HCT116 (cell line): ENCODE results near the gene BOD1L1. TPM values are rescaled to one million over a fixed set of nuclear protein-coding genes. Genes with fewer than 3 reads are reported as not detected.

Source experiments
- ATAC-seq: fragments of 200-7000 bp; cut with Tn5 transposase; 2 replicates; pipeline ENCODE4 v1.9.1; 2020; ENCODE audit warnings: mild to moderate bottlenecking, moderate library complexity
- BruUV-seq: library from RNA; stranded (reverse); fragments of 400-500 nt; replicated peaks from 2 replicates; lab custom pipeline; 2021; lab: Mats Ljungman, UMichigan
- CTCF ChIA-PET: fragments of 300-600 bp; sonication (Branson Sonifier 250); formaldehyde crosslinking; loops from one replicate; lab custom pipeline; 2021; ENCODE audit warnings: antibody characterized with exemption; lab: Charles Lee
- POLR2A ChIA-PET: fragments of 300-600, 350-600 bp; sonication (Branson Sonifier 250); formaldehyde crosslinking; loops from one replicate; lab custom pipeline; 2021; ENCODE audit warnings: antibody characterized with exemption; lab: Charles Lee
- RAD21 ChIA-PET, 2 experiments: fragments of 300-600 bp; sonication (Branson Sonifier 250); formaldehyde crosslinking; loops; one replicate each; lab custom pipeline; 2023; ENCODE audit warnings: low total read pairs in 2 of 2; ENCODE audit not compliant: uncharacterized antibody in 2 of 2, unreplicated experiment in 2 of 2, low non-redundant PET in 1 of 2; lab: Charles Lee
- DNase-seq: peaks from one replicate; pipeline ENCODE4 v3.0.0-alpha.2; 2010; ENCODE audit warnings: low read depth, low spot score
- H2AFZ ChIP-seq: fragments of 200-600 bp; shearing (Covaris generic), sonication (generic); 2 replicates; pipeline ENCODE4 v1.6.1; 2017; ENCODE audit warnings: low read depth, mixed run types, mixed read lengths, antibody characterized with exemption, low read length; ENCODE audit not compliant: poor library complexity, severe bottlenecking
- H3K27ac ChIP-seq: 2 replicates; pipeline ENCODE4 v1.5.1; 2012; ENCODE audit warnings: low read depth, low read length
- H3K27me3 ChIP-seq: fragments of 200-600 bp; sonication (generic); 2 replicates; pipeline ENCODE4 v1.6.1; 2016; ENCODE audit warnings: mixed run types, low read length, mixed read lengths; ENCODE audit not compliant: insufficient read depth
- H3K36me3 ChIP-seq, 2 experiments: fragments of 200-500 bp in 1 of 2; fragments of 200-600 bp in 1 of 2; sonication (Bioruptor generic) in 1 of 2; sonication (generic) in 1 of 2; 2 replicates each; pipeline versions ENCODE4 v1.5.1 to v1.6.1; 2014 to 2016; ENCODE audit warnings: low read length in 2 of 2, inconsistent platforms in 1 of 2, mixed read lengths in 1 of 2, mixed run types in 1 of 2; ENCODE audit not compliant: insufficient read depth in 2 of 2, control insufficient read depth in 1 of 2
- H3K4me1 ChIP-seq, 2 experiments: fragments of 200-600 bp in 1 of 2; sonication (generic) in 1 of 2; 2 replicates each; pipeline versions ENCODE4 v1.5.1 to v1.6.1; 2012 to 2017; ENCODE audit warnings: low read length in 2 of 2, inconsistent platforms in 1 of 2, mild to moderate bottlenecking in 1 of 2, mixed read lengths in 1 of 2, mixed run types in 1 of 2, moderate library complexity in 1 of 2; ENCODE audit not compliant: insufficient read depth in 2 of 2, control insufficient read depth in 1 of 2
- H3K4me2 ChIP-seq: fragments of 200-600 bp; sonication (generic); 2 replicates; pipeline ENCODE4 v1.6.1; 2017; ENCODE audit warnings: mixed run types, low read length, mixed read lengths
- H3K4me3 ChIP-seq, 2 experiments: fragments of 200-600 bp in 1 of 2; sonication (generic) in 1 of 2; replicated peaks in 1 of 2; 2 replicates each; pipeline ENCODE4 v1.5.1; 2011 to 2016; ENCODE audit warnings: low read length in 2 of 2, control low read depth in 1 of 2, low read depth in 1 of 2, mild to moderate bottlenecking in 1 of 2, mixed read lengths in 1 of 2, mixed run types in 1 of 2
- H3K79me2 ChIP-seq: fragments of 200-600 bp; sonication (generic); 2 replicates; pipeline ENCODE4 v1.6.1; 2017; ENCODE audit warnings: mild to moderate bottlenecking, mixed run types, low read length, moderate library complexity, mixed read lengths; ENCODE audit not compliant: insufficient read depth
- H3K9ac ChIP-seq: fragments of 200-600 bp; sonication (generic); 2 replicates; pipeline ENCODE4 v1.6.1; 2016; ENCODE audit warnings: low read length, mixed read lengths
- H3K9me2 ChIP-seq: fragments of 200-600 bp; sonication (generic), shearing (Covaris generic); 2 replicates; pipeline ENCODE4 v1.6.1; 2017; ENCODE audit warnings: mixed run types, mild to moderate bottlenecking, moderate library complexity; ENCODE audit not compliant: insufficient read depth
- H3K9me3 ChIP-seq, 2 experiments: fragments of 200-500 bp in 1 of 2; fragments of 200-600 bp in 1 of 2; sonication (Bioruptor generic) in 1 of 2; sonication (generic) in 1 of 2; 2 replicates each; pipeline ENCODE4 v1.6.1; 2014 to 2017; ENCODE audit warnings: low read length in 2 of 2, mixed read lengths in 2 of 2, inconsistent platforms in 1 of 2, low read depth in 1 of 2, mild to moderate bottlenecking in 1 of 2, mixed run types in 1 of 2, moderate library complexity in 1 of 2; ENCODE audit not compliant: control insufficient read depth in 1 of 2, insufficient read depth in 1 of 2
- H4K20me1 ChIP-seq: fragments of 200-600 bp; sonication (generic), shearing (Covaris generic); 2 replicates; pipeline ENCODE4 v1.6.1; 2017; ENCODE audit warnings: mixed run types, mild to moderate bottlenecking, moderate library complexity; ENCODE audit not compliant: insufficient read depth
- CEBPB ChIP-seq: IDR thresholded peaks from 2 replicates; pipeline ENCODE4 v1.6.1; 2012; ENCODE audit warnings: low read depth
- EZH2phosphoT487 ChIP-seq: fragments of 200-600 bp; IDR thresholded peaks from 2 replicates; pipeline ENCODE4 v1.6.1; 2018; ENCODE audit warnings: antibody characterized with exemption, borderline replicate concordance
- POLR2A ChIP-seq: IDR thresholded peaks from 2 replicates; pipeline ENCODE4 v1.7.0; 2011; ENCODE audit warnings: borderline replicate concordance; ENCODE audit not compliant: insufficient read depth, insufficient read length; ENCODE audit errors: extremely low read depth
- SIN3A ChIP-seq: IDR thresholded peaks from 2 replicates; pipeline ENCODE4 v1.6.1; 2012; ENCODE audit warnings: low read depth
- SP1 ChIP-seq: IDR thresholded peaks from 2 replicates; pipeline ENCODE4 v1.6.1; 2012; ENCODE audit warnings: low read depth
- YY1 ChIP-seq: IDR thresholded peaks from 2 replicates; pipeline ENCODE4 v1.6.1; 2011; ENCODE audit warnings: low read length, low read depth, moderate library complexity, mild to moderate bottlenecking; ENCODE audit not compliant: insufficient replicate concordance; ENCODE audit errors: extremely low read depth
- ZFX ChIP-seq: fragments of 450-650 bp; IDR thresholded peaks from 2 replicates; pipeline ENCODE4 v1.6.1; 2017
- intact Hi-C: fragments of 100-400 bp; cut with micrococcal nuclease; formaldehyde crosslinking; loops from 2 replicates; pipeline ENCODE4 v1.10.0; 2022
- total RNA-seq: library from RNA; stranded (reverse); gene quantifications from one replicate; pipeline ENCODE4 v1.2.1, GENCODE V29; 2021; ENCODE audit not compliant: unreplicated experiment
- TF ChIP-seq, protein P1 (sequence below), 3 experiments: fragments of 200-600 bp in 1 of 3; sonication (generic) in 1 of 3; IDR thresholded peaks in 2 of 3; conservative IDR thresholded peaks in 1 of 3; 2 replicates each; pipeline ENCODE4 v1.5.1; 2012 to 2017; ENCODE audit warnings: low read depth in 2 of 3, low read length in 2 of 3, antibody characterized with exemption in 1 of 3, borderline replicate concordance in 1 of 3, control low read depth in 1 of 3, mild to moderate bottlenecking in 1 of 3, mixed read lengths in 1 of 3, mixed run types in 1 of 3, moderate library complexity in 1 of 3; ENCODE audit not compliant: insufficient read depth in 1 of 3
- TF ChIP-seq, protein P2 (sequence below): IDR thresholded peaks from 2 replicates; pipeline ENCODE4 v1.6.1; 2012

BOD1L1 gene
- total RNA-seq, 1 experiment from 2014 or later = 22.4 TPM

DNA sequence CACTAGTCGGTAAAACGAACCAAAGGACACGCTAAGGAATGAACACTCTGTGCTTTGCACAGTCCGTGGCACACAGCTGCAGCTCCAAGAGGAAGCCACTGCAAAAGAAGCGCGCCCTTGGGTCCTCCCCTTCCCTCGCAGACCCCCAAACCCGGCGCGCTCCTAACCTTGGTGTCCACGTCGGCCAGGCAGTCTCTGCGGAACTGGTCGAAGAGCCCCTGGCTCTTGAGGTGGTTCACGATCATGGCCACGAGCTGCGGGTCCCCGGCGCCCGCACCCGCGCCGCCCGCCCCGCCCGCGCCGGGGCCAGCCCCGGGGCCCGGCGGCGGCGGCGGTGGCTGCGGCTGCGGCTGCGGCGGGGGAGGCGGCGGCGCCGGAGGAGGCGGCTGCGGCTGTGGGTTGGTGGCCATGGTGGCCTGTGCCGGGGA lies 333 bp downstream of the BOD1L1 start (continued):
- no peak for TF ChIP-seq POLR2A
- TF ChIP-seq ZFX = no peak
- TF ChIP-seq, protein P1, sequence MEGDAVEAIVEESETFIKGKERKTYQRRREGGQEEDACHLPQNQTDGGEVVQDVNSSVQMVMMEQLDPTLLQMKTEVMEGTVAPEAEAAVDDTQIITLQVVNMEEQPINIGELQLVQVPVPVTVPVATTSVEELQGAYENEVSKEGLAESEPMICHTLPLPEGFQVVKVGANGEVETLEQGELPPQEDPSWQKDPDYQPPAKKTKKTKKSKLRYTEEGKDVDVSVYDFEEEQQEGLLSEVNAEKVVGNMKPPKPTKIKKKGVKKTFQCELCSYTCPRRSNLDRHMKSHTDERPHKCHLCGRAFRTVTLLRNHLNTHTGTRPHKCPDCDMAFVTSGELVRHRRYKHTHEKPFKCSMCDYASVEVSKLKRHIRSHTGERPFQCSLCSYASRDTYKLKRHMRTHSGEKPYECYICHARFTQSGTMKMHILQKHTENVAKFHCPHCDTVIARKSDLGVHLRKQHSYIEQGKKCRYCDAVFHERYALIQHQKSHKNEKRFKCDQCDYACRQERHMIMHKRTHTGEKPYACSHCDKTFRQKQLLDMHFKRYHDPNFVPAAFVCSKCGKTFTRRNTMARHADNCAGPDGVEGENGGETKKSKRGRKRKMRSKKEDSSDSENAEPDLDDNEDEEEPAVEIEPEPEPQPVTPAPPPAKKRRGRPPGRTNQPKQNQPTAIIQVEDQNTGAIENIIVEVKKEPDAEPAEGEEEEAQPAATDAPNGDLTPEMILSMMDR (IDR thresholded peaks at IDR 0.05 in 2 of 3, conservative IDR thresholded peaks at IDR 0.05 in 1 of 3; ENCODE audit: borderline replicate concordance in 1 of 3, insufficient read depth in 1 of 3, low read depth in 2 of 3, low read length in 2 of 3) = no peak
- no peak for TF ChIP-seq EZH2phosphoT487
- TF ChIP-seq, protein P2, sequence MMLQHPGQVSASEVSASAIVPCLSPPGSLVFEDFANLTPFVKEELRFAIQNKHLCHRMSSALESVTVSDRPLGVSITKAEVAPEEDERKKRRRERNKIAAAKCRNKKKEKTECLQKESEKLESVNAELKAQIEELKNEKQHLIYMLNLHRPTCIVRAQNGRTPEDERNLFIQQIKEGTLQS = no peak
- TF ChIP-seq SP1 = no peak

DNA sequence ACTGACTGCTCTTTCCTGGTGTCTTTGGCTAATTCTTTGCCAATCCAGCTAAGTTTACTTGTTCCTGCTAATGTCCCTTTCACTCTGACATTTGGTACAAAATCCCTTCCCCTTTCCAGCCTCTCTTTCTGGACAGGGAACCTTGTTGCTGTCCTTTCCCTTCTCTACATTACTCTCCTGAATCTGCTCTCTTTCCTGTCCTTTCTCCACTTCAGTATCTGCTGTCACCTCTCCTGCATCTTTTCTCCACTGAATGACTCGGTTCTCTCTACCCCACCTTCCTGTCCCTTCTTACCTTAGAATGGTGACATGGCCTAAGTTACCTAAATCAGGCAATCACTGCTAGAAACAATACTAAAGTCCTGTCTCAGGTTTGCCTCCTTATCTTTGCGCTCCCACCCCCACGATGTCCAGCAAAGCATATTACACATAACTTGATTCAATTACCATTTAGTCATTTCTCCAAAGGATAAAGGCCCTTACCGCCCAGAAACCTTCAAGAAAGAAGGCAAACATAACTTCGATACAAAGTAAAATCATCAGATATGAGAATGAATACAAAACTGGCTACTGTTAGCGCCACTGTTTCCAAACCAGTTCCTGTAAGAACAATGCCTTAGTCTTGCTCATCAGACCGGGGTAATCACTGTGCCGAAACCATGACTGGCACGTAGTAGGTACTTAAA lies 890 bp downstream of the BOD1L1 start:
- Histone ChIP-seq H4K20me1 (no peaks in the 10 kb centered on the region), H3K9me2 (no peaks in the 10 kb centered on the region), H3K36me3 (no peaks in the 10 kb centered on the region), H3K4me3 (peak overlapping the region; percentile 80 to 92), H2AFZ (no peak overlapping the region), H3K9me3 (no peaks in the 10 kb centered on the region), H3K27me3 (no peaks in the 10 kb centered on the region), H3K27ac (peak overlapping the region; percentile 59; the same call in 1 of the 2 replicates), H3K9ac (peak overlapping the region; percentile 73), H3K4me1 (peaks cover 9 to 22% of the 10 kb centered on the region in 2 experiments), H3K79me2 (peaks cover 51% of the 10 kb centered on the region), H3K4me2 (peak overlapping the region; percentile 79)
- TSS peak; percentile 69 for BruUV-seq
- CTCF ChIA-PET = no interaction called here
- RAD21 ChIA-PET = no interaction called here
- ATAC-seq = no peak
- intact Hi-C loops = loop anchor here (10.0 kb wide), 1 partner anchor 1378 kb away; the partner anchor contains the start of gene CPEB2
- POLR2A ChIA-PET = no interaction called here
- no peak for DNase-seq
- TF ChIP-seq CEBPB (no peak), POLR2A (no peak), SIN3A (no peak), YY1 (no peak)
